Measurements from ENCODE around the gene HEXIM2.

DNA sequence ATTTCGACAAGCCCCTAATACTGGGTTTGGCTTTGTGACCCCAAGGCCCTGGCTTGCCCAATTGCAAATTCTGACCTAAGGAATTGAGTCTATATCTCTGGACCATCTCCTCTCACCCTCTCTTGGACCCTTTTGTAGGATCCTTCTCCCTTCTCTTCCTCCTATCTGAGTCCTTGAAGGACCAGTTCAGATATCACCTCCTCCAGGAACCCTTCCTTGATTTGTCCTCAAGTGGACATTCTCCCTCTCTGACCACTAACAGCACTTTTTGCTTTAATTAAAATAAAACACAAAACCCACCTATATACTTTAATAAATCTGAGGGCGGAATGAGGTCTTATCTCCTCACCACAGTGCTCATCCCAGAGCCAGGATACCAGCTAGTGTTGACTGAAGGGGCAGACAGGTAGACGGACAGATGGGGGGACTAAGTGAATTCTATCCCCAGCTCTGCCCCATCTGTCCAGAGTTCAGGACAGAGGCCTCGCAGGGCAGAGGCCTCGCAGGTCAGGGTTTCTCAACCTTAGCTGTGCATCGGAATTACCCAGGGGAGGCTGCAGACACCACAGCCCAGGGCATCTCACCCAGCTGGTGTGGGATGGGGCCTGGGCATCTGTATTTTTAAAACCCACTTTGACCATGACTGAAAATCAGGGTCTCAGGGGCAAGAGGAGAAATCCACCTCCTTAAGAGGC lies 38.5 kb upstream of the HEXIM2 start:
- TF ChIP-seq POLR2AphosphoS5 (IDR thresholded peaks at IDR 0.05; ENCODE audit: low read depth, low read length) (no peak), SIN3A (IDR thresholded peaks at IDR 0.05; ENCODE audit: borderline replicate concordance, insufficient read depth, low read length) (no peak), TAF1 (IDR thresholded peaks at IDR 0.05; ENCODE audit: borderline replicate concordance, insufficient read depth, low read length) (no peak), REST (IDR thresholded peaks at IDR 0.05; ENCODE audit: insufficient read depth in 1 of 2, low read depth in 2 of 2, low read length in 2 of 2) (no peak), FOXP2 (optimal IDR thresholded peaks at IDR 0.05; ENCODE audit: borderline replicate concordance, extremely low read depth, extremely low read length, insufficient read depth) (no peak)
